Measurements from ENCODE around the gene SELP.

GRCh38 chr1:169545472-169545871, 84.5 kb downstream of the SELP start:
- TF ChIP-seq CTCF (IDR thresholded peaks at IDR 0.05; ENCODE audit: poor library complexity) = no peak
- no peak for TF ChIP-seq EZH2phosphoT487 (IDR thresholded peaks at IDR 0.05; ENCODE audit: low read depth, severe bottlenecking, unreplicated experiment)
- TF ChIP-seq EZH2 (IDR thresholded peaks at IDR 0.05; ENCODE audit: borderline replicate concordance) = no peak
